Stimulated activated naive CD4-positive, alpha-beta T cell treated with Interleukin-2 at 50 U/mL for 16 hours (primary cell): Measurements from ENCODE around the gene SPANXN1.
"Not testable (repeated sequence)": the region's sequence is repeated elsewhere in the genome, so short reads cannot be mapped to it uniquely, and the experiment has no call there.

Source experiments
- DNase-seq: peaks from one replicate; lab custom pipeline; 2025; lab: John Stamatoyannopoulos, UW

SPANXN1 gene

GRCh38 chrX:145247203-145247602 is at the start of gene SPANXN1:
Gene SPANXN1 (plus strand): TSS chrX:145247503. CDS start chrX:145247587, 84 bp downstream.
- not testable (repeated sequence) for DNase-seq

DNA sequence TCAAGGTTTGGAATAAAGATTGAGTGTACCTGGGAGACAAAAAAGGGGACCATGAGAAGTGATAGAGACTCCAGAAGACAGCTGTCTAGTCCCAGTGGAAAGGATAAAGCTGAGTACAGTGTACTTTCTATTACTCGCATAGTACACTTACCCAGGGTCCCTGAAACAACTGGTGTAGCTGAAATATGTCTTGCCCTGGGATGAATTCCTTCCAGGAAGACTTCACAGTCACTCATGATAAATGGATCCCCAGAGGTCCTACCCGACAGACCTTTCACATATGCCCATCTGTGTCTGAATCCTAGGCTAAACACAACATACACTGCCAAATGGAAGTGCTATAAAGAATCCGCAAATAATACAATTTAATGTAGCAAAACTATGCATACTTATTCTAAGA is 48.2 kb upstream of the SPANXN1 start:
- DNase-seq: no peak

GRCh38 chrX:145213504-145213903 is 33.8 kb upstream of the SPANXN1 start:
- no peak for DNase-seq

DNA sequence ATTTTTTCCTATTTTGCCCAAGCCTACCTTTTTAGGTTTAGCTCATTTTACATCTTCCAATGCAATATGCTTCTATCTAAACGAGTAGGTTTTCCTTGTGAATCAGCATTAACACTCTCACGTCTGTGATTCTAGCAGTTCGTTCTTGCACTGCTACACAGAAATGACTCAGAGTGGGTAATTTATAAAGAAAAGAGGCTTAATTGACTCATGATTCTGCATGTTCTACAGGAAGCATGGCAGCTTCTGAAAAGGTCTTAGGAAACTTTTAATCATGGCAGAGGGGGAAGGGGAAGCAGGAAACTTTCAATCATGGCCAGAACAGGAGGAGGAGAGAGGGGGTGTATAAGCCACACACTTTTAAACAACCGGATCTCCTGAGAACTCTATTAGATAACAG is 44.9 kb downstream of the SPANXN1 start:
- DNase-seq: no peak
